CD1c-positive myeloid dendritic cell (primary cell): ENCODE results near the gene GRIP1.
"Not testable (repeated sequence)": the region's sequence is repeated elsewhere in the genome, so short reads cannot be mapped to it uniquely, and the experiment has no call there.

Experiments
- DNase-seq: peaks from one replicate; pipeline ENCODE4 v3.0.0-alpha.2; 2016; ENCODE audit errors: extremely low spot score

Gene GRIP1

GRCh38 chr12:66516561-66516960 is 162.3 kb downstream of the GRIP1 start:
- DNase-seq = no peak

GRCh38 chr12:66516133-66516532 is 162.7 kb downstream of the GRIP1 start:
- DNase-seq = no peak

- DNase-seq = no peak
Measured at GRCh38 chr12:66514581-66514980, 164.3 kb downstream of the GRIP1 start.

- DNase-seq = no peak
Measured at GRCh38 chr12:66508025-66508424, 170.9 kb downstream of the GRIP1 start.

GRCh38 chr12:66503746-66504145 is 175.1 kb downstream of the GRIP1 start:
- no peak for DNase-seq

- no peak for DNase-seq
Measured at GRCh38 chr12:66502911-66503310, 176.0 kb downstream of the GRIP1 start.

GRCh38 chr12:66500841-66501240 is 178.0 kb downstream of the GRIP1 start:
- DNase-seq = no peak

GRCh38 chr12:66500091-66500490 is 178.8 kb downstream of the GRIP1 start:
- no peak for DNase-seq

- no peak for DNase-seq
Measured at GRCh38 chr12:66499000-66499399, 179.9 kb downstream of the GRIP1 start.

- DNase-seq = not testable (repeated sequence)
Measured at GRCh38 chr12:66498059-66498458, 180.8 kb downstream of the GRIP1 start.

- no peak for DNase-seq
Measured at GRCh38 chr12:66497008-66497897, 181.6 kb downstream of the GRIP1 start.

GRCh38 chr12:66496595-66496994 is 182.3 kb downstream of the GRIP1 start:
- DNase-seq = no peak

GRCh38 chr12:66495709-66496108 is 183.2 kb downstream of the GRIP1 start:
- DNase-seq = no peak

- DNase-seq = no peak
Measured at GRCh38 chr12:66493819-66494218, 185.1 kb downstream of the GRIP1 start.

- DNase-seq = no peak
Measured at GRCh38 chr12:66491853-66492252, 187.0 kb downstream of the GRIP1 start.

GRCh38 chr12:66482351-66483203 is 196.3 kb downstream of the GRIP1 start:
- DNase-seq = no peak

GRCh38 chr12:66467932-66468331 is 210.9 kb downstream of the GRIP1 start:
- no peak for DNase-seq

GRCh38 chr12:66461331-66461730 is 217.5 kb downstream of the GRIP1 start:
- DNase-seq = no peak

- no peak for DNase-seq
Measured at GRCh38 chr12:66459944-66460482, 218.9 kb downstream of the GRIP1 start.

GRCh38 chr12:66456612-66457011 is 222.3 kb downstream of the GRIP1 start:
- DNase-seq = no peak

- DNase-seq = no peak
Measured at GRCh38 chr12:66453844-66454243, 225.0 kb downstream of the GRIP1 start.

GRCh38 chr12:66453120-66453519 is 225.8 kb downstream of the GRIP1 start:
- no peak for DNase-seq
